Colonic mucosa (tissue), 4 donors: ENCODE data around the gene UNKL. TPM values are rescaled to one million over a fixed set of nuclear protein-coding genes. Genes with fewer than 3 reads are reported as not detected.

Experiments used
- DNase-seq: peaks from one replicate; pipeline ENCODE4 v3.0.0-alpha.2; 2020
- H3K27ac ChIP-seq: fragments of 200-600 bp; one replicate; pipeline ENCODE4 v1.8.0; 2021
- H3K27me3 ChIP-seq: fragments of 200-600 bp; one replicate; pipeline ENCODE4 v1.8.0; 2021
- H3K36me3 ChIP-seq: fragments of 200-600 bp; one replicate; pipeline ENCODE4 v1.8.0; 2021
- H3K4me1 ChIP-seq: fragments of 200-600 bp; one replicate; pipeline ENCODE4 v1.8.0; 2021; ENCODE audit warnings: mild to moderate bottlenecking
- H3K4me3 ChIP-seq: fragments of 200-600 bp; one replicate; pipeline ENCODE4 v1.8.0; 2021
- H3K9ac ChIP-seq, 2 donors: one replicate each; pipeline ENCODE4 v1.7.0; 2013; ENCODE audit warnings: control low read depth in 2 of 2, low read depth in 2 of 2, low read length in 2 of 2
- H3K9me3 ChIP-seq: fragments of 200-600 bp; one replicate; pipeline ENCODE4 v1.8.0; 2021
- intact Hi-C: fragments of 100-400 bp; cut with DNase I; formaldehyde crosslinking; loops from one replicate; pipeline ENCODE4 v1.14.1; 2022
- total RNA-seq, 2 donors: library from RNA; stranded (reverse); fragmentation: NEBNext Ultra II Directional in 1 of 2; extraction: Animal tissue kit (Norgen Biotek cat#: 25700) in 1 of 2; gene quantifications; one replicate each; pipeline ENCODE4 v1.2.1, GENCODE V29; 2021
- TF ChIP-seq, protein P1 (sequence below): fragments of 200-600 bp; IDR thresholded peaks from one replicate; pipeline ENCODE4 v1.8.0; 2022; ENCODE audit warnings: antibody characterized with exemption, mild to moderate bottlenecking
- donor health status: healthy.
- donor health status: DM: no; HTN: no; CAD: no.
- donor health status: DM: no; HTN: no; CAD: no.

The UNKL gene
- total RNA-seq, 2 donors from 2014 or later: 11.1 to 11.8 TPM

DNA sequence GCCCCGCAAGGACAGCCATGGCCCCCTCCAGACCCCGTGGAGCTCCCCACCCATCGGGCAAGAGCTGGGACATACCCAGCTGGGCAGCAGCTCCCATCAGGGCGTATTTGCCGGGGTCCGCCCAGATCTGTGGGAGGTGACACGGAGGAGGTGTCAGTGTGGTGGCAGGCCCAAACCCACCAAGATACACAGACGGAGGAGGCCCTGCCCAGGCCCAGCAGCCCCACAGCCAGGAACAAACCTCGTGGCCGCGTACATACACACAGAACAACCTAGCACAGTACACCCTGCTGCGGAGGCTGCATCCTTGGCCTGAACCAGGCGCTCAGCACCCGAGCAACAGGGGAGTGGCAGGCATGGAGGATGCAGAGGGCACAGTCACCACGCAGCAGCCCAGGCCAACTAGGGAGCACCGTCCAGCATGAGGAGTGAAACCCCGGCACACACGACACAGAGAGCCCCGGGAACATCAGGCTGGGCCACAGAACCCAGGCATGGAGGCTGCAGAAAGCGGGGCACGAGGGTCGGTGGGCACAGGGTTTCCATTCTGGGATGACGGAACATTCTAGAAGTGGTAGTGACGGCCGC lies 34.8 kb upstream of the UNKL start:
- Histone ChIP-seq H3K4me1 (no peaks in the 10 kb centered on the region), H3K4me3 (no peak overlapping the region), H3K36me3 (no peaks in the 10 kb centered on the region), H3K9ac (no peak overlapping the region), H3K27ac (no peak overlapping the region), H3K9me3 (no peaks in the 10 kb centered on the region), H3K27me3 (no peaks in the 10 kb centered on the region)
- no peak for DNase-seq
- intact Hi-C loops: no loop called here
- TF ChIP-seq, protein P1, sequence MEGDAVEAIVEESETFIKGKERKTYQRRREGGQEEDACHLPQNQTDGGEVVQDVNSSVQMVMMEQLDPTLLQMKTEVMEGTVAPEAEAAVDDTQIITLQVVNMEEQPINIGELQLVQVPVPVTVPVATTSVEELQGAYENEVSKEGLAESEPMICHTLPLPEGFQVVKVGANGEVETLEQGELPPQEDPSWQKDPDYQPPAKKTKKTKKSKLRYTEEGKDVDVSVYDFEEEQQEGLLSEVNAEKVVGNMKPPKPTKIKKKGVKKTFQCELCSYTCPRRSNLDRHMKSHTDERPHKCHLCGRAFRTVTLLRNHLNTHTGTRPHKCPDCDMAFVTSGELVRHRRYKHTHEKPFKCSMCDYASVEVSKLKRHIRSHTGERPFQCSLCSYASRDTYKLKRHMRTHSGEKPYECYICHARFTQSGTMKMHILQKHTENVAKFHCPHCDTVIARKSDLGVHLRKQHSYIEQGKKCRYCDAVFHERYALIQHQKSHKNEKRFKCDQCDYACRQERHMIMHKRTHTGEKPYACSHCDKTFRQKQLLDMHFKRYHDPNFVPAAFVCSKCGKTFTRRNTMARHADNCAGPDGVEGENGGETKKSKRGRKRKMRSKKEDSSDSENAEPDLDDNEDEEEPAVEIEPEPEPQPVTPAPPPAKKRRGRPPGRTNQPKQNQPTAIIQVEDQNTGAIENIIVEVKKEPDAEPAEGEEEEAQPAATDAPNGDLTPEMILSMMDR: no peak

DNA sequence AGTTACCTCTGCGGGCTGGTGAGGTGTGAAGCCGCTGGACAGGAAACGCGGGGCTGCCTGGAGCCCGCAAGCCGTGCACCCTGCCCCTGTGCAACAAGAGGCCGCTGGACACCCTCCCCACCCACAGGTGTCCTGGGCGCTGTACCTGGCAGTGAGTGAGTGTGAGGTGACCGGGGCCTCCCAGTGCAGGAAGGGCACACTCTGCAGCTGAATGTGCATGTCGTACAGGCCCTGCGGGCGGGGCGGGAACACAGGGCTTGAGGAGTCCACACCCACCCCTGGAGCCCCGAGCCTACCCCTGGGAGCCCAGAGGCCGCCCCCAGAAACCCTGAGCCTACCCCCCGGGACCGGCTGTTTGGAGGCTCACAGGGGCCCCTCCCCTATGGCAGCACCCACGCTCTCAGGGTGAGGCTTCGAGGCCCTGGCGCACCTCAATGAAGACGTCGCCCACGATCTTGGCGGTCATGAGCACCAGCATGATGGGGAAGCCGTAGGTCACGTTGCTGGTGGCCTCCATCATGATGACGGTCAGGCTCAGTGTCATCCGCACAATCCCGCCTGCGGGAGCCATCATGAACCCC lies 34.1 kb upstream of the UNKL start:
- H3K4me1 ChIP-seq: no peaks in the 10 kb centered on the region
- no peaks in the 10 kb centered on the region for H3K27me3 ChIP-seq
- no peak overlapping the region for H3K4me3 ChIP-seq
- DNase-seq: no peak
- TF ChIP-seq, protein P1: no peak
- H3K9me3 ChIP-seq: no peaks in the 10 kb centered on the region
- H3K27ac ChIP-seq: no peak overlapping the region
- intact Hi-C loops: no loop called here
- no peaks in the 10 kb centered on the region for H3K36me3 ChIP-seq
- H3K9ac ChIP-seq: no peak overlapping the region

DNA sequence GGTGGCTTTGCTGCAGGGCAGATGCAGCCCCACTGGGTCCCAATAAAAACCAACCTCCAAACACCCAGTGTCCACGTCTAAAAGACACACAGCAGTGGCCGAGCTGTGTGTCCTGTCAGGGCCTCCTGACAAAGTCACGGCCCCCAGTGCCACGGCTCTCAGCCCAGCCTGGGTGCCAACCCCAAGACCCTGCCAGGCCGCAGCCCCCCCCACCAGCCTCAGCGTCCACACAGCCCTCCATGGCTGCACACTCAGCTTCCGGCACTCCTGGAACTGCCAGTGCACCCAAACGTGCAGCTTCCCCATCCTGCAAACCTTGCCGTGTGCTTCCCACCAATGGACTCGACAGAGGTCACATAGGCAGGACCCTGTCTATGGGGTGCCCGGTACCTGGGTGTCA lies 33.5 kb upstream of the UNKL start:
- Histone ChIP-seq H3K4me1 (no peaks in the 10 kb centered on the region), H3K4me3 (no peak overlapping the region), H3K27me3 (no peaks in the 10 kb centered on the region), H3K36me3 (no peaks in the 10 kb centered on the region), H3K9me3 (no peaks in the 10 kb centered on the region), H3K27ac (no peak overlapping the region), H3K9ac (no peak overlapping the region)
- intact Hi-C loops: no loop called here
- DNase-seq: no peak
- TF ChIP-seq, protein P1: no peak

DNA sequence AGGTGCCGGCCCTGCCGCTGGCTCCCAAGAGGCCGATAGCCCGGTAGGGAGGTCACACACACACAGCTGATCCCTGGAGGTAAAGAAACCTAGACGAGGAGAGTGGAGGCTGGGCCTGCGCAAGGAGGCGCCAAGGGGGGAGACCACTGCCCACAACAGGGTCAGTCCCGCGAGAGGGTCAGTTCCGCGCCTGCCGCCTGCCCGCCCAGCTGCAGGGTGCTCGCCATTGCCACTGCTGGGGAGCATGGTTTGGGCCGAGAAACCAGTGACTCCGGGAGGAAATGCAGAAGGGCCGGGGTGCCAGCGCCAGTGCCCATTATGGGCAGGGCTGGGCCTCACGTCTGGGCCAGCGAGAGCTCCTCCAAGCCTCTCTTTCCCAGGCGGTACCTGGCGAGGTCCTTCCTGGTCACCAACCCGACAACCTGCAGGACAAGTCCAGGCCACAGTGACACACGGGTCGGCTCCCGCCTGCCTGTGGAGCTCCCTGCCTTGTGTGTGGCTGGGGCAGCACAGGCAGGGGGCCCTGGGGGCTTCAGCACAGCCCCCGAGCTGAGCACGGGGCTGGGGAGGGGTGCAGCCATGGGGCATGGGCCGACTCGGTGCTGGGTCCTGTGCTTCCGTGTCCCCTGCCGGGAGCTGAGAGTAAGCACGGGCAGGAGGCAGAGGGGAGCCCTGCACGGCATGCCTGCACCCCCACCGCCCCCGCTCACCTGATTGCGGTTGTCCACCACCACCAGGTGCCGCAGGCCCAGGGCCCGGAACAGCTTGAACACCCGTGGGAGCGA lies 32.0 kb upstream of the UNKL start:
- TF ChIP-seq, protein P1: no peak
- intact Hi-C loops: no loop called here
- Histone ChIP-seq H3K36me3 (no peaks in the 10 kb centered on the region), H3K9me3 (no peaks in the 10 kb centered on the region), H3K4me1 (no peaks in the 10 kb centered on the region), H3K4me3 (no peak overlapping the region), H3K9ac (no peak overlapping the region), H3K27me3 (no peaks in the 10 kb centered on the region), H3K27ac (no peak overlapping the region)
- no peak for DNase-seq

DNA sequence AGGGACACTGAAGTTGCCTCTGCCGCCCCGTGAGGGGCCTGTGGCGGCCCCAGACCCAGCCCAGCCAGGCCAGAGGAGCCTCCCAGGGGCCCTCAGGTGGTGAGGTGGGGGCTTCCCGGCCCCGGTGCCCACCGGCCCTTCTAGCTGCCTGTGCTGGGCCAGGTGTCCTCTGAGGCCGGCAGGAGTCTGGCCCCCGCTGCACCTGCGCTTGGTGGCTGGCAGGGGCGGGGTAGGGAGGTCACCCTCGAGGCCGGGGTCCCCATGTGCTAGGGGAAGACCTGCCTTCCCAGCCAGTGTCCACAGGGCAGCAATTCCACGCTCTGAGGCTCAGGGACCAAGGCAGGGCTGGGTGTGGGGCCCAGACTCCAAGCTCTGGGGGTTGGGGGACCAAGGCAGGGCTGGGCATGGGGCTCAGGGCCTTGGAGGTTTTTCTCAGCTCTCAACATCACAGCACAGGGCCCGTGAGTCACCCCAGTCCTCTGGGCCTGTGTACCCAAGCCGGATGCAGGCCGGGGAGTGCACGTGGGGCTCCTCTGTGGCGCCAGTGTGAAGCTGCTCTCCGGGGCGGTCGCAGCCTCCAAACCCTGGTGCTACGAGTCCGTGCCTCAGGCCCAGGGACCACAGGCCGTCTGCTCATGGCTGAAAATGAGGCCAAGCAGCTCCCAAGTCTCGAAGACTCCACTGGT lies 31.2 kb upstream of the UNKL start:
- Histone ChIP-seq H3K36me3 (no peaks in the 10 kb centered on the region), H3K27me3 (no peaks in the 10 kb centered on the region), H3K9me3 (no peaks in the 10 kb centered on the region), H3K9ac (no peak overlapping the region), H3K4me1 (no peaks in the 10 kb centered on the region), H3K4me3 (no peak overlapping the region), H3K27ac (no peak overlapping the region)
- intact Hi-C loops: no loop called here
- DNase-seq: no peak
- TF ChIP-seq, protein P1: no peak
